Measurements from ENCODE around the gene ANKRD36C.
"Not testable (repeated sequence)": the region's sequence is repeated elsewhere in the genome, so short reads cannot be mapped to it uniquely, and the experiment has no call there.

DNA sequence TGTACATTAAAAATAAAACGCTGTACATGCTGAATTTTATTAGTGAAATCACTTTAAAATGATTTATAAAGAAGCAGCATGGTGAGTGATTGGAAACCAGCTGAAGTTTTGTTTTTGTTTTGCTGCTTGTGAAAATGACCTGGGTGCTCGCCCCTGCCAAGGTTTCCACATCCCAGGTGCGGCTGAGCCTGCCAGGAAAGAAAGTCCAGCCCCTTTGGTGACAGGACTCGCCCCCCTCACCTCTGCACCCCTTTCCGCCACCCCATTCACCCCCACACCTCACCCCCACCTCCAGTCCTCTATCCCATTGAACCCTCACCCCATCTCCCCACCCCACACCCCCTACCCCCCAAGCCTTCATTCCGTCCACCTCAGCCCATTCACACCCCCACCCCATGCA, 740 bp downstream of the ANKRD36C start:
- TF ChIP-seq, protein P1, sequence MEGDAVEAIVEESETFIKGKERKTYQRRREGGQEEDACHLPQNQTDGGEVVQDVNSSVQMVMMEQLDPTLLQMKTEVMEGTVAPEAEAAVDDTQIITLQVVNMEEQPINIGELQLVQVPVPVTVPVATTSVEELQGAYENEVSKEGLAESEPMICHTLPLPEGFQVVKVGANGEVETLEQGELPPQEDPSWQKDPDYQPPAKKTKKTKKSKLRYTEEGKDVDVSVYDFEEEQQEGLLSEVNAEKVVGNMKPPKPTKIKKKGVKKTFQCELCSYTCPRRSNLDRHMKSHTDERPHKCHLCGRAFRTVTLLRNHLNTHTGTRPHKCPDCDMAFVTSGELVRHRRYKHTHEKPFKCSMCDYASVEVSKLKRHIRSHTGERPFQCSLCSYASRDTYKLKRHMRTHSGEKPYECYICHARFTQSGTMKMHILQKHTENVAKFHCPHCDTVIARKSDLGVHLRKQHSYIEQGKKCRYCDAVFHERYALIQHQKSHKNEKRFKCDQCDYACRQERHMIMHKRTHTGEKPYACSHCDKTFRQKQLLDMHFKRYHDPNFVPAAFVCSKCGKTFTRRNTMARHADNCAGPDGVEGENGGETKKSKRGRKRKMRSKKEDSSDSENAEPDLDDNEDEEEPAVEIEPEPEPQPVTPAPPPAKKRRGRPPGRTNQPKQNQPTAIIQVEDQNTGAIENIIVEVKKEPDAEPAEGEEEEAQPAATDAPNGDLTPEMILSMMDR (IDR thresholded peaks at IDR 0.05) = not testable (repeated sequence)
- TF ChIP-seq POLR2A, EP300, POLR2AphosphoS5 (IDR thresholded peaks at IDR 0.05): not testable (repeated sequence)
